GM21825 (cell line): ENCODE data around the gene MIER1.
"Not testable (repeated sequence)": the region's sequence is repeated elsewhere in the genome, so short reads cannot be mapped to it uniquely, and the experiment has no call there.

ENCODE experiments used
- ATAC-seq: cut with Tn5 transposase; IDR thresholded peaks from one replicate; pipeline ENCODE4 v1.9.1; 2021; ENCODE audit warnings: mild to moderate bottlenecking, moderate library complexity; ENCODE audit not compliant: unreplicated experiment

Gene MIER1

GRCh38 chr1:66937529-66938234 lies 12.9 kb downstream of the MIER1 start:
- no peak for ATAC-seq

DNA sequence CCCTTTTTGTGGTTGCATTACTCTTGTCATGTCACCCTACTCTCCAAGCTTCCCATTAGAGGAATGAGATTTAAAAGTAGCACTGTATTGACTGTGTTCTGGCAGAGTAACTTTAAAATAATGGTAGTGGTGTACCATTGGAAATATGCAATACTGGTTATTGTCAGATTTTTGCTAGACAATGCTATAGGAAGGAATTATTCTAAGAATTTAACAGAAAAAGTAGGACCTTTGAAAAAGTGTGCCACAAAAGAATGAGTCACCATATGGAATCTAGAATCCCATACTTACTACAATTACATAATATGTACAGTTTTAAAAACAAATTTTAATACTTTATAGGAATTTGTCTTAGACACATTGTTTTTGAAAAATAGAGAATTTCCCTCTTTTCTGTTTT lies 13.8 kb downstream of the MIER1 start:
- no peak for ATAC-seq

DNA sequence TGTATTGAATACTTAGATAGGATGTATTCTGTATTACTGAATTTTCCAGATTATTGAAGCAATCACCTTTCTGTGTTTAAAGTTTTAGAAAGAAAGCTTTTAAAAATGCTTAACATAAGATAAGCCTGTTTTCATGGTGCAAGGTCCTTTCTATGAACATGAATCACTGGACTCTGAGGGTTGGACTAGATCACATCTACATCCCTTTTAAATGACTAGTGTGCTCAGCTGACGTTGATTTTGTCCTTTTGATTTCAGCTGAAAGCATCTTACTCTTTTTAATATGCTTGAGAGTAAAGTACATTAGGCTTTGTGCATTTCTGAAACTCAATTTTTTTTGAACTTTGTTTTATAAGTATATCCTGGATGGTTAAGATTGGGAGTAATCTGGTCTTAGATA lies 16.2 kb downstream of the MIER1 start:
- no peak for ATAC-seq

- ATAC-seq, result no peak
These were observed 18.7 kb downstream of the MIER1 start for GRCh38 chr1:66943361-66943969.

GRCh38 chr1:66944330-66945274 lies 19.8 kb downstream of the MIER1 start:
- ATAC-seq, result no peak

DNA sequence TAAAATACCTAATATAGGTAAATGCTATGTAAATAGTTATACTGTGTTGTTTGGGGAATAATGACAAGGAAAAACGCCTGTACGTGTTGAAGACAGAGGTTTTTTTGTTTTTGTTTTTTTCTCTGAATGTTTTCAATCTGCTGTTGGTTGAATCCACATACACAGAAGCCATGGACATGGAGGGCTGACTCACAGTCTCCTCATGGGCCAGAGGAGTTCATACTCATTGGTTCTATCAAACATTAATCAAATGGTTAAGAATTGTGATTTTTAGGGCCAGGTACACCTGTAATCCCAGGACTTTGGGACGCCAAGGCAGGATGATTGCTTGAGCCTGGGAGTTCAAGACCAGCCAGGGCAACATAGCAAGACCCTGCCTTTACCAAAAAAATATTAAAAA lies 20.5 kb downstream of the MIER1 start:
- ATAC-seq, result no peak

- no peak for ATAC-seq
These were observed 22.5 kb downstream of the MIER1 start for GRCh38 chr1:66947267-66947666.

- ATAC-seq, result no peak
These were observed 26.7 kb downstream of the MIER1 start for GRCh38 chr1:66951513-66951912.

DNA sequence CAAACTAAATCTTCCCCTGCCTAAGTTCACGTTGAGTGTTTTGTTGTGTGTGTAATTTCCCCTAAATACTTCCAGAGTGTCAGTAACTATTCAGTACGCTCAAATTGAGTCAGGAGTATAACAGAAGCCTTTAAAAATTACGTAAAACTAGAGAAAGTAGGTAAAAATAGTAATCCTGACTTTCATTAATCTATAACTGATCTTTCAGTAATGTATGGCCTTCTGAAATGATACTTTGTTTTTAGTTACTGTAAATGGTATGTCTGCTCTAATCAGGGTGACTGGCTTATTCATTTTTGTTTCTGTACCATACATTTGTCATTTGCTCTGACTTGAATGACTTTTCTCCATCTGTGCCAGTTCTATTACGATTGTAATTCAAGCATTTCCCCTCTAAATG lies 29.4 kb downstream of the MIER1 start:
- peak; percentile 76 for ATAC-seq

DNA sequence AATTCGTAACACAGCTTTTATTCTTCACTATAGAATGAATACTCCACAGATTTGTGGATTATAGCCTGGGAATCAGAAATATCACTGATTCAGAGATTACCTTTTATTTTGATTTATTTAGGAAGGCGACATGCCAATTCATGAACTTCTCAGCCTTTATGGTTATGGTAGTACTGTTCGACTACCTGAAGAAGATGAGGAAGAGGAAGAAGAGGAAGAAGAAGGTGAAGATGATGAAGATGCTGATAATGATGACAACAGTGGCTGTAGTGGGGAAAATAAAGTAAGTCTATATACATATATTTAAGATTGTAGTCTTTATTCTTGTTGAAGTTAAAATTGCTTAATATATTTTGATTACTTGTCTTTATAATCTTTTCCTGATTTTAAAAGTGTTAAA lies 33.1 kb downstream of the MIER1 start:
- ATAC-seq, result no peak

DNA sequence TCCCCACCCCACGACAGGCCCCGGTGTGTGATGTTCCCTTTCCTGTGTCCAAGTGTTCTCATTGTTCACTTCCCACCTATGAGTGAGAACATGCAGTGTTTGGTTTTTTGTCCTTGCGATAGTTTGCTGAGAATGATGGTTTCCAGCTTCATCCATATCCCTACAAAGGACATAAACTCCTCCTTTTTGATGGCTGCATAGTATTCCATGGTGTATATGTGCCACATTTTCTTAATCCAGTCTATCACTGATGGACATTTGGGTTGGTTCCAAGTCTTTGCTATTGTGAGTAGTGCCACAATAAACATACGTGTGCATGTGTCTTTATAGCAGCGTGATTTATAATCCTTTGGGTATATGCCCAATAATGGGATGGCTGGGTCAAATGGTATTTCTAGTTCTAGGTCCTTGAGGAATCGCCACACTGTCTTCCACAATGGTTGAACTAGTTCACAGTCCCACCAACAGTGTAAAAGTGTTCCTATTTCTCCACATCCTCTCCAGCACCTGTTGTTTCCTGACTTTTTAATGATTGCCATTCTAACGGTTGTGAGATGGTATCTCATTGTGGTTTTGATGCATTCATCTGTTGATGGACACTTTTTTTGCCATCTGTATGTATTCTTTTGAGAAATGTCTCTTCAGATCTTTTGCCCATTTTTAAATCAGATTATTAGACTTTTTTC lies 41.5 kb downstream of the MIER1 start:
- not testable (repeated sequence) for ATAC-seq

DNA sequence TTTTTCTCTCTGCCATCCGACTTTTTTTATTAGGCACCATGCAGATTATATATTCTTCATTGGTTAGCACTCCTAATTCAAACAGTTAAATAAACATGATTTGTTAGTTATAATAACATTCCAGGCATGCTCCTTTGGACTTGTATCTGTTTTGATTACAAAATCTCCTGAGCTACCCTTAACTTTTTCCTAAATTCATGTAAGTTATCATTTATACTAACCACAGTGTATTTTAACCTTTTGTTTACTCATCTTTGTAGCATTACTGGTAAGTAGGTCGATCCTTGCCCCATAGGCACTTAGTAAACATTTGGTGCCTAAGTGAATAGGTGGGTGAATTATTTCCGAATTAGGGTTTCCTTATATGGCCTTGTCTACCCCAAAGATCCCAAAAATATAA lies 43.8 kb downstream of the MIER1 start:
- ATAC-seq, result no peak

- no peak for ATAC-seq
These were observed 53.4 kb downstream of the MIER1 start for GRCh38 chr1:66978201-66978600.

DNA sequence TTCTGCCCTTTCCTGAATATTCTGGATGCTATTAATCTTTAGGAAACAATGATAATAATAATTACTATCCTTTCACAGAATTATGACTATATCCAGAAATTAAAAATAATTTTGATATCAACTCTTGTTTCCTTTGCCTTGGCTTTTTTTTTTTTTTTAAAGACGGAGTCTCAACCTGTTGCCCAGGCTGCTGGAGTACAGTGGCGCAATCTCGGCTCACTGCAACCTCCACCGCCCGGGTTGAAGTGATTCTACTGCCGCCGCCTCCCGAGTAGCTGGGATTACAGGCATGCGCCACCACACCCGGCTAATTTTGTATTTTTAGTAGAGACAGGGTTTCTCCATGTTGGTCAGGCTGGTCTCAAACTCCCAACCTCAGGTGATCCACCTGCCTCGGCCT lies 54.8 kb downstream of the MIER1 start:
- not testable (repeated sequence) for ATAC-seq

DNA sequence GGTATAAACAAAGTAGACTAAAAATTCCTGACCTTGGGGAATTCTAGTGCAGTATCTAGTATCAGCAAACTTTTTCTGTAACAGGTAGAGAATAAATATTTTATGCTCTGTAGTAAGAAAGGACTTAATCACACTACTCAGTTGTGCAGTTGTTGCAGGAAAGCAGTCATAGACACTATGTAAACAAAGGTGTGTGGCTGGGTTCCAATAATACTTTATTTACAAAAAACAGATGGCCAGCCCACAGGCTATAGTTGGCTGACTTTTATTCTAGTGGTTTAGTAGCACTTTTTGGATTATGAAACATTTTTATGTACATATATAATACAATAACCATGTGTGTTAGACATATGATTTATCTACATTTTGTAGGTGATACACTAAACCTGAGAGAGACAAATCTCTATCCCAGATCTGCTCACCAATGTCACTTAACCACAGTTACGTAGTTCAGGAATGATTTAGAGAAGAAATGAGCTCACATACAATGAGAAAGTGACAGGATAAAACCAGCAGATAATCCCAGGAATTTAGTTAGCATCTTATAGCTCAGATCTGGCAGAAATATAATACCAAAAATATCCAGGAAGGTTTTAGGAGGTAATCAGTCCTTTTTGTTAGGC lies 56.1 kb downstream of the MIER1 start:
- ATAC-seq, result no peak

DNA sequence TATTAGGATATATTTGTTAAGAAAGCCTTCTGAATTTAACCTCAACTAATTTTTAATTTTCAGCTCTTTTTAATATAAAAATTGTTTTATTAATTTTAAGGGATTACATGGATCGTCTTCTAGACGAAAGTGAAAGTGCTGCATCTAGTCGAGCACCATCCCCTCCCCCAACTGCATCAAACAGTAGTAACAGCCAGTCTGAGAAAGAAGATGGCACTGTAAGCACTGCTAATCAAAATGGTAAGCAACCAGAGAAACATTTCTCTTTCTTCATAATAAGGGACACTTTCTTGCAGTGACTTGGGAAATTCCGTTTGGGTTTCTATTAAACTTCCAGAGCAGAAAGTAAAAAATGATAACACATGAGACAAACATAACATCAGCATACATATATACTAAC lies 56.9 kb downstream of the MIER1 start:
- no peak for ATAC-seq

- peak; percentile 59 for ATAC-seq
These were observed 57.9 kb downstream of the MIER1 start for GRCh38 chr1:66982561-66983260.

DNA sequence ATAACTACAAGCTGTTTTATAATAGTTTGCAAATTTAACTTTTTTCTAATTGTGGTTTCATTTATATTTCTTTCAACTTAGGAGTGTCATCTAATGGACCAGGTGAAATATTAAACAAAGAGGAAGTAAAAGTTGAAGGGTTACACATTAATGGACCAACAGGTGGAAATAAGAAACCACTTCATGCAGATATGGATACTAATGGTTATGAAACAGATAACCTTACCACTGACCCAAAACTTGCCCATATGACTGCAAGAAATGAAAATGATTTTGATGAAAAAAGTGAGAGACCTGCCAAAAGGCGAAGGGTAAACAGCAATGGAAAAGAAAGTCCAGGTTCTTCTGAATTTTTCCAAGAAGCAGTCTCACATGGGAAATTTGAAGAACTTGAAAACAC lies 59.7 kb downstream of the MIER1 start:
- peak; percentile 84 for ATAC-seq

DNA sequence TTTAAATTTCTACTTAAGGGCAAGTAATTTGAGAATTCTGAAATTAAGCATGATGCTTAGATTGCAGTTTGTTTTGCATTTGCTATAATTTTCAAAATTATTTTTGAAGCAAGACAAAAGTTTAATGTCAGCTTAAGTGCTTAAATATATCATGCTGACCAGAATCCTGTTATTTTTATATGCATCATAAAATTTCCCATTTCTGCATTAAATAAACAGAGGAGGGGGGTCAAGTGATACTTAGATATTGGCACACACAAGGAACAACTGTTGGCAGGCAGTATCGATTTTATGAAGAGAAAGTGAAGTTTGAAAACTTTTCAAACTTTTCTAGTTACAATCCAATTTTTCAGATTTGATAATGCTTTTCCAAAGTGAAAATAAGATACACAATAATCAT lies 61.0 kb downstream of the MIER1 start:
- no peak for ATAC-seq

DNA sequence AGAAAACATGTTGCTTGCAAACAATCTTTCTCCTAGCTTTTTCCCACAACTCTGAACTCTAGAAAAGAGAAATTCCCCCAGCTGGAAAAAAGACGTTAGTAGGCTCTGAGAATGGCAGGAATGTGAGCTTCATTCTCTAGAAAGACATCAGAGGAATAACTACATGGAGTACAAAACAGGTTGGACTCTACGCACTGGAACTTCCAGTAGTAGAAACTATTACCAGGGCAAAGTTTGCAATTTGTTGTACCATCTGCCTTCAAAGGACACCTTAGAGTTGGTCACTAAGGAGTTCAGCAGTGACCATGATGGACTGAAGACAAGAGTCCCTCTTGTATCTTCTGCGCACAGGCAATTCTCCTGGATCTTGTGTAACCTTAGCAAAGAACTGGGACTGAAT lies 68.3 kb downstream of the MIER1 start:
- ATAC-seq, result no peak
